ENCODE measurements around the gene GLYATL3. TPM values are rescaled to one million over a fixed set of nuclear protein-coding genes. Genes with fewer than 3 reads are reported as not detected.

GLYATL3 gene
- not detected for total RNA-seq
- long read RNA-seq: 0 reads

- ATAC-seq: no peak
- no peaks in the 10 kb centered on the region for H3K36me3 ChIP-seq
These were observed at the start of gene GLYATL3 for GRCh38 chr6:49499623-49500022. Gene GLYATL3, plus strand, starts transcription at chr6:49499923. Its CDS starts 12,068 bp downstream, at chr6:49511991.

DNA sequence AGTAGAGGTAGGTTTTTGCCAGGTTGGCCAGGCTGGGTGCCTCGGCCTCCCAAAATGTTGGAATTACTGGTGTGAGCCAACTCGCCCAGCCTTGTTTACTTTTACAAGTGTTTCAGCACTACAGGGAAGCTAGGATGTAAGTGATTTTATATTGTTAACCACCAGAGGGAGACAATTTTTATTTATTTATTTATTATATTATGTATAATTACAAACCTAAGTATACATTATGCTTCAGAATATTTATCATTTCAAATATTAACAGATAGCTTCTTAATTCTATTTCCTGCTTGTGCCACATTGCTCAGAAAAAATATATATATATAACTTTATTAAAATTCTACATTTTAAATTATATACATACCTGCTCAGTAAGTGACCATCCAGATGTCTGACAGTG is 46.5 kb upstream of the GLYATL3 start:
- Histone ChIP-seq H3K9me3 (no peaks in the 10 kb centered on the region), H3K4me3 (no peak overlapping the region), H3K27ac (no peak overlapping the region), H3K27me3 (ENCODE audit: low read depth) (no peaks in the 10 kb centered on the region), H3K36me3 (peaks cover 90% of the 10 kb centered on the region), H3K4me1 (no peaks in the 10 kb centered on the region)
- TF ChIP-seq, protein P1, sequence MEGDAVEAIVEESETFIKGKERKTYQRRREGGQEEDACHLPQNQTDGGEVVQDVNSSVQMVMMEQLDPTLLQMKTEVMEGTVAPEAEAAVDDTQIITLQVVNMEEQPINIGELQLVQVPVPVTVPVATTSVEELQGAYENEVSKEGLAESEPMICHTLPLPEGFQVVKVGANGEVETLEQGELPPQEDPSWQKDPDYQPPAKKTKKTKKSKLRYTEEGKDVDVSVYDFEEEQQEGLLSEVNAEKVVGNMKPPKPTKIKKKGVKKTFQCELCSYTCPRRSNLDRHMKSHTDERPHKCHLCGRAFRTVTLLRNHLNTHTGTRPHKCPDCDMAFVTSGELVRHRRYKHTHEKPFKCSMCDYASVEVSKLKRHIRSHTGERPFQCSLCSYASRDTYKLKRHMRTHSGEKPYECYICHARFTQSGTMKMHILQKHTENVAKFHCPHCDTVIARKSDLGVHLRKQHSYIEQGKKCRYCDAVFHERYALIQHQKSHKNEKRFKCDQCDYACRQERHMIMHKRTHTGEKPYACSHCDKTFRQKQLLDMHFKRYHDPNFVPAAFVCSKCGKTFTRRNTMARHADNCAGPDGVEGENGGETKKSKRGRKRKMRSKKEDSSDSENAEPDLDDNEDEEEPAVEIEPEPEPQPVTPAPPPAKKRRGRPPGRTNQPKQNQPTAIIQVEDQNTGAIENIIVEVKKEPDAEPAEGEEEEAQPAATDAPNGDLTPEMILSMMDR (IDR thresholded peaks at IDR 0.05): peak; percentile 27
- intact Hi-C loops (cut with DNase I): no loop called here
- no peak for DNase-seq
- peak in 1 of 2 donors; percentile 54 for ATAC-seq

More at GRCh38 chr6:49499623-49500022, at the start of gene GLYATL3:
- Histone ChIP-seq H3K9me3 (no peaks in the 10 kb centered on the region), H3K4me1 (no peaks in the 10 kb centered on the region), H3K27me3 (ENCODE audit: low read depth) (no peaks in the 10 kb centered on the region), H3K27ac (no peak within 1 kb of the TSS), H3K4me3 (no peak within 1 kb of the TSS)
- no peak for DNase-seq
- intact Hi-C loops (cut with DNase I): no loop called here
- TF ChIP-seq, protein P1 (IDR thresholded peaks at IDR 0.05): no peak

DNA sequence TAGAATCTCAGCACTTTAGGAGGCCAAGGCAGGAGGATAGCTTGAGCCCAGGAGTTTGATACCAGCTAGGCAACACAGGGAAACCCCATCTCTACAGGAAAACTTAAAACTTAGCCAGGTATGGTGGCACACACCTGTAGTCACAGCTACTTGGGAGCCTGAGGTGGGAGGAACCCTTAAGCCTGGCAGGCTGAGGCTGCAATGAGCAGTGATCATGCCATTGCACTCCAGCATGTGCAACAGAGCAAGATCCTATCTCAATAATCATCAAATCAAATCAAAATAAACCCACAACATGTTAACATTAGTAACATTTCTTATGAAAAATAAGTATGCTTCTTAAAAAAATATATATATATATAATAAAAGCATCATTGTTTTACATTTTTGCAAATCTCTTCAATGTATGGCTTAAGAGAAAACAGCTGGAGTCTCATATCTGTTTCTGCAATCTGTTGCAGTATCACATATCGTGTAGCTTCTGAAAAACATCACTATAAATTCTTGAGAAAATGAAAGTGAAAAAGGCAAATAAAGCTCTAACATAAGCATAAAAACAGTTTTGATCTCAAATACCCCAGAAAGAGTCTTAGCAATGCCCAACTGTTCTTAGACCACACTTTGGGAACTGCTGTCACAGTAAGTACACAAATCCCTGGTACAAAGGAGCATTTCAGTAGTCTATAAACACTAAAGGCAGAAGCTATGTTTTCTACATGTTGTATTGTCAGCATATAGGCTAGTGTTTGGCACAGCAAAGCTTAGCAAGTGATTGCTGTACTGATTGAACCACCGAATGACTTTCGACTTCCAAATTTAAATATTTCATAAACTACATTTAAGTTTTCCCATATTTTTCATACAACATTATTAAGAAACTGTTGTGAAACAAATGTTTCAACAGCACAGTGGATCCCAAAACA is 44.7 kb upstream of the GLYATL3 start:
- peaks cover 84% of the 10 kb centered on the region for H3K36me3 ChIP-seq
- ATAC-seq: no peak
- intact Hi-C loops (cut with DNase I): no loop called here
- TF ChIP-seq, protein P1 (IDR thresholded peaks at IDR 0.05): no peak
- H3K4me1 ChIP-seq: peaks cover 12% of the 10 kb centered on the region
- no peaks in the 10 kb centered on the region for H3K27me3 ChIP-seq (ENCODE audit: low read depth)
- no peak overlapping the region for H3K4me3 ChIP-seq
- no peaks in the 10 kb centered on the region for H3K9me3 ChIP-seq
- no peak for DNase-seq
- H3K27ac ChIP-seq: no peak overlapping the region

DNA sequence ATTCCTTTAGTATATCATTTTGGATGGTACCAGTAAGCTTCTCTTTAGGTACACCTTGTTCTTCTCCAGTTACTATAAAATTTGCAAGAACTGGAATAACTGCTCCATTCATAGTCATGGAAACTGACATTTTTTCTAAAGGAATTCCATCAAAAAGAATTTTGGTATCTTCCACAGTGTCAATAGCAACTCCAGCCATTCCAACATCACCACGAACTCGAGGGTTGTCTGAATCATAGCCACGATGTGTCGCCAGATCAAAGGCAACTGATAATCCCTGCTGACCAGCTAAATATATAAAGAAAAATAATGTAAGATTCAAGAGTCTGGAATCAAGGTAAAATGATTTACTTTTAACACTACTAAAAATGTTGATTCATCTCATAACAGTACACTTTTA is 42.0 kb upstream of the GLYATL3 start:
- DNase-seq (no peak), ATAC-seq (no peak)
- intact Hi-C loops (cut with DNase I): no loop called here
- Histone ChIP-seq H3K27me3 (ENCODE audit: low read depth) (no peaks in the 10 kb centered on the region), H3K36me3 (peaks cover 59% of the 10 kb centered on the region), H3K4me3 (no peak overlapping the region), H3K4me1 (peaks cover 36% of the 10 kb centered on the region), H3K27ac (no peak overlapping the region), H3K9me3 (no peaks in the 10 kb centered on the region)
- TF ChIP-seq, protein P1 (IDR thresholded peaks at IDR 0.05): no peak

- peak overlapping the region; percentile 84 for H3K27ac ChIP-seq
- TF ChIP-seq, protein P1 (IDR thresholded peaks at IDR 0.05): no peak
- peaks cover 20% of the 10 kb centered on the region for H3K36me3 ChIP-seq
- no peak for ATAC-seq
- intact Hi-C loops (cut with DNase I): no loop called here
- H3K4me1 ChIP-seq: peaks cover 45% of the 10 kb centered on the region
- peak overlapping the region; percentile 60 for H3K4me3 ChIP-seq
- no peaks in the 10 kb centered on the region for H3K9me3 ChIP-seq
- no peaks in the 10 kb centered on the region for H3K27me3 ChIP-seq (ENCODE audit: low read depth)
- no peak for DNase-seq
These were observed 37.7 kb upstream of the GLYATL3 start for GRCh38 chr6:49462071-49462470.

Data from lower lobe of right lung (tissue), 2 donors.